ENCODE measurements around the gene ALB. TPM values are rescaled to one million over a fixed set of nuclear protein-coding genes. Genes with fewer than 3 reads are reported as not detected.

The ALB gene
- total RNA-seq, 4 donors from 2014 or later: 0.25 TPM; not detected in 3

DNA sequence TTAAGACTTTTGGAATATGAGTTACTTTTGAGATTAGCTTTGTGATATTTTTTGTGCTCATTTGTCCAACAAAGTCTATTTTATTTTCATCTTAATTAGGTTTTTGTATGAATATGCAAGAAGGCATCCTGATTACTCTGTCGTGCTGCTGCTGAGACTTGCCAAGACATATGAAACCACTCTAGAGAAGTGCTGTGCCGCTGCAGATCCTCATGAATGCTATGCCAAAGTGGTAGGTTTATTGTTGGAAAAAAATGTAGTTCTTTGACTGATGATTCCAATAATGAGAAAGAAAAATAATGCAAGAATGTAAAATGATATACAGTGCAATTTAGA is 10.8 kb downstream of the ALB start:
- intact Hi-C loops (cut with DNase I; ENCODE audit: low total_unique reads): no loop called here
- DNase-seq (ENCODE audit: low spot score in 2 of 2): no peak
- TF ChIP-seq, protein P1, sequence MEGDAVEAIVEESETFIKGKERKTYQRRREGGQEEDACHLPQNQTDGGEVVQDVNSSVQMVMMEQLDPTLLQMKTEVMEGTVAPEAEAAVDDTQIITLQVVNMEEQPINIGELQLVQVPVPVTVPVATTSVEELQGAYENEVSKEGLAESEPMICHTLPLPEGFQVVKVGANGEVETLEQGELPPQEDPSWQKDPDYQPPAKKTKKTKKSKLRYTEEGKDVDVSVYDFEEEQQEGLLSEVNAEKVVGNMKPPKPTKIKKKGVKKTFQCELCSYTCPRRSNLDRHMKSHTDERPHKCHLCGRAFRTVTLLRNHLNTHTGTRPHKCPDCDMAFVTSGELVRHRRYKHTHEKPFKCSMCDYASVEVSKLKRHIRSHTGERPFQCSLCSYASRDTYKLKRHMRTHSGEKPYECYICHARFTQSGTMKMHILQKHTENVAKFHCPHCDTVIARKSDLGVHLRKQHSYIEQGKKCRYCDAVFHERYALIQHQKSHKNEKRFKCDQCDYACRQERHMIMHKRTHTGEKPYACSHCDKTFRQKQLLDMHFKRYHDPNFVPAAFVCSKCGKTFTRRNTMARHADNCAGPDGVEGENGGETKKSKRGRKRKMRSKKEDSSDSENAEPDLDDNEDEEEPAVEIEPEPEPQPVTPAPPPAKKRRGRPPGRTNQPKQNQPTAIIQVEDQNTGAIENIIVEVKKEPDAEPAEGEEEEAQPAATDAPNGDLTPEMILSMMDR (IDR thresholded peaks at IDR 0.05): no peak
- no peak for TF ChIP-seq POLR2A (IDR thresholded peaks at IDR 0.05)
- H3K4me3 ChIP-seq (ENCODE audit: low read depth, poor library complexity, severe bottlenecking): no peak overlapping the region
- WGBS, 2 donors: 34 to 39% methylated on average over 2 of the region's 2 CpGs

DNA sequence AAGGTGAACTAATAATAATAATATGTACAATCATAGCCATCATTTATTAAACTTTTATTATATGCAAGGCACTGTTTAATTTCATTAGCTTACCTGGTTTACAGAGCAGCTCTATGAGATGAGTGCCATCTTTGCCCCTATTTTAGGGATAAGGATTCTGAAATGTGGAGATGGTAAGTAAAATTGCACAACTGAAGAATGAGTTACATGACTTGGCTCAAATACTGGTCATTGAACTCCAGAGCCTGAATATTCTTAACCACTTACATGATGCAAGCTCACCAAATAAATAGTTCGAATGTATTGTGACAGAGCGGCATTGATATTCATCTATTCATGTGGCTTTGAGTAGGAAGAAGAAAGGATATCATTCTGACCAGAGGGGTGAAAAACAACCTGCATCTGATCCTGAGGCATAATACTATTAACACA is 11.7 kb downstream of the ALB start:
- TF ChIP-seq, protein P1 (IDR thresholded peaks at IDR 0.05): no peak
- TF ChIP-seq POLR2A (IDR thresholded peaks at IDR 0.05): no peak
- WGBS, 2 donors: 79% methylated on average over 2 of the region's 2 CpGs
- intact Hi-C loops (cut with DNase I; ENCODE audit: low total_unique reads): no loop called here
- no peak overlapping the region for H3K4me3 ChIP-seq (ENCODE audit: low read depth, poor library complexity, severe bottlenecking)
- DNase-seq (ENCODE audit: low spot score in 2 of 2): no peak

DNA sequence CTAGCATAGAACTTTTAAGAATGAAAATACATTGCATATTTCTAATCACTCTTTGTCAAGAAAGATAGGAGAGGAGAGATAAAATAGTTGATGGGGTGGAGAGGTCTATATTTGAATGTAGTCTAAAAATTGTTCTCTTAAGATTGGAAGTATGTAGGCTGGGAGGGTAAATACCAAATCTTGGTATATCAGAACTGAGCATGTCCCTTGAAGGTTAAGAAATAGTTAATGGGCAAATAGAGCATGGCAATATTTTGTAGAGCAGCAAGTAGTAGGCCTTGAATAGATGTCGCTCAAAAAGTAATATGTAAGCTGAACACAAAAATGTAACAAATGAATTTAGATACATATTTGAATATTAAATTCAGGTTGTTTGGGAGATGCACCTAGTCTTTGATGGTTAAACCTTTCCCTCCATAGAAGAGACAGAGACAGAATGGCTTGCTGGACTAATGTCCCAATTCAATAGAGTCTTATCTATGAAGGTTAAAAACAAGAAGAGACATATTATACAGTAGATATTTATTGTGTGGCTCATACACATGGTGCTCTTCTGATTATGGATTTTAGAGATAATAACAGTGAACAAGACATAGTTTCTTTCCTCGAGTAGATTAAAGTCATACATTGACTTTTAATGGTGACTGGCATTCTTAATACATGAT is 12.5 kb downstream of the ALB start:
- no peak for DNase-seq (ENCODE audit: low spot score in 2 of 2)
- H3K4me3 ChIP-seq (ENCODE audit: low read depth, poor library complexity, severe bottlenecking): no peak overlapping the region
- intact Hi-C loops (cut with DNase I; ENCODE audit: low total_unique reads): no loop called here
- WGBS, 2 donors: 77 to 79% methylated on average over 2 of the region's 2 CpGs
- TF ChIP-seq POLR2A (IDR thresholded peaks at IDR 0.05): no peak
- TF ChIP-seq, protein P1 (IDR thresholded peaks at IDR 0.05): no peak

DNA sequence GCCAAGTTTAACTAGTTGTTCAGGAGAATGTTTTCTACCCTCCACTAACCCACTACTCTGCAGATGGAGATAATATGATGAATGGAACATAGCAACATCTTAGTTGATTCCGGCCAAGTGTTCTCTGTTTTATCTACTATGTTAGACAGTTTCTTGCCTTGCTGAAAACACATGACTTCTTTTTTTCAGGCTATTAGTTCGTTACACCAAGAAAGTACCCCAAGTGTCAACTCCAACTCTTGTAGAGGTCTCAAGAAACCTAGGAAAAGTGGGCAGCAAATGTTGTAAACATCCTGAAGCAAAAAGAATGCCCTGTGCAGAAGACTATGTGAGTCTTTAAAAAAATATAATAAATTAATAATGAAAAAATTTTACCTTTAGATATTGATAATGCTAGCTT is 13.3 kb downstream of the ALB start:
- no peak overlapping the region for H3K4me3 ChIP-seq (ENCODE audit: low read depth, poor library complexity, severe bottlenecking)
- DNase-seq (ENCODE audit: low spot score in 2 of 2): no peak
- 87 to 90% methylated on average over 2 of the region's 2 CpGs for WGBS, 2 donors
- TF ChIP-seq, protein P1 (IDR thresholded peaks at IDR 0.05): no peak
- no peak for TF ChIP-seq POLR2A (IDR thresholded peaks at IDR 0.05)
- intact Hi-C loops (cut with DNase I; ENCODE audit: low total_unique reads): no loop called here

DNA sequence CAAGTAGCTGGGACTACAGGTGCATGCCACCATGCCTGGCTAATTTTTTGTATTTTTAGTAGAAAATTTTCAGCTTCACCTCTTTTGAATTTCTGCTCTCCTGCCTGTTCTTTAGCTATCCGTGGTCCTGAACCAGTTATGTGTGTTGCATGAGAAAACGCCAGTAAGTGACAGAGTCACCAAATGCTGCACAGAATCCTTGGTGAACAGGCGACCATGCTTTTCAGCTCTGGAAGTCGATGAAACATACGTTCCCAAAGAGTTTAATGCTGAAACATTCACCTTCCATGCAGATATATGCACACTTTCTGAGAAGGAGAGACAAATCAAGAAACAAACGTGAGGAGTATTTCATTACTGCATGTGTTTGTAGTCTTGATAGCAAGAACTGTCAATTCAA is 13.9 kb downstream of the ALB start:
- TF ChIP-seq POLR2A (IDR thresholded peaks at IDR 0.05): no peak
- TF ChIP-seq, protein P1 (IDR thresholded peaks at IDR 0.05): no peak
- no peak for DNase-seq (ENCODE audit: low spot score in 2 of 2)
- no peak overlapping the region for H3K4me3 ChIP-seq (ENCODE audit: low read depth, poor library complexity, severe bottlenecking)
- 85 to 86% methylated on average over 6 of the region's 6 CpGs for whole genome bisulfite sequencing, 2 donors
- intact Hi-C loops (cut with DNase I; ENCODE audit: low total_unique reads): no loop called here

DNA sequence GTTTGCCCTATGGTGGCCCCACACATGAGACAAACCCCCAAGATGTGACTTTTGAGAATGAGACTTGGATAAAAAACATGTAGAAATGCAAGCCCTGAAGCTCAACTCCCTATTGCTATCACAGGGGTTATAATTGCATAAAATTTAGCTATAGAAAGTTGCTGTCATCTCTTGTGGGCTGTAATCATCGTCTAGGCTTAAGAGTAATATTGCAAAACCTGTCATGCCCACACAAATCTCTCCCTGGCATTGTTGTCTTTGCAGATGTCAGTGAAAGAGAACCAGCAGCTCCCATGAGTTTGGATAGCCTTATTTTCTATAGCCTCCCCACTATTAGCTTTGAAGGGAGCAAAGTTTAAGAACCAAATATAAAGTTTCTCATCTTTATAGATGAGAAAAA is 14.6 kb downstream of the ALB start:
- DNase-seq (ENCODE audit: low spot score in 2 of 2): no peak
- H3K4me3 ChIP-seq (ENCODE audit: low read depth, poor library complexity, severe bottlenecking): no peak overlapping the region
- TF ChIP-seq POLR2A (IDR thresholded peaks at IDR 0.05): no peak
- TF ChIP-seq, protein P1 (IDR thresholded peaks at IDR 0.05): no peak
- intact Hi-C loops (cut with DNase I; ENCODE audit: low total_unique reads): no loop called here
- 42 to 50% methylated on average over 1 of the region's 1 CpG for WGBS, 2 donors
